Panc1 (cell line): ENCODE results near the gene TNNC2. TPM values are rescaled to one million over a fixed set of nuclear protein-coding genes. Genes with fewer than 3 reads are reported as not detected.

Source experiments
- ATAC-seq: fragments of 200-7000 bp; cut with Tn5 transposase; 2 replicates; pipeline ENCODE4 v1.9.1; 2020; ENCODE audit warnings: mild to moderate bottlenecking, moderate library complexity
- BruUV-seq: library from RNA; stranded (reverse); fragments of 400-500 nt; replicated peaks from 2 replicates; lab custom pipeline; 2021; lab: Mats Ljungman, UMichigan
- CTCF ChIA-PET: fragments of 300-600 bp; sonication (Branson Sonifier 250); formaldehyde crosslinking; loops from one replicate; lab custom pipeline; 2022; ENCODE audit warnings: antibody characterized with exemption; lab: Charles Lee
- POLR2A ChIA-PET: fragments of 300-600 bp; sonication (Branson Sonifier 250); formaldehyde crosslinking; loops from one replicate; lab custom pipeline; 2022; ENCODE audit warnings: antibody characterized with exemption; lab: Charles Lee
- DNase-seq: peaks from one replicate; pipeline ENCODE4 v3.0.0-alpha.2; 2010; ENCODE audit warnings: low read depth, low spot score
- H3K27ac ChIP-seq: 2 replicates; pipeline ENCODE4 v1.5.1; 2011; ENCODE audit warnings: mild to moderate bottlenecking, low read length, inconsistent platforms
- H3K27me3 ChIP-seq: fragments of 200-500 bp; sonication (Bioruptor generic); 2 replicates; pipeline ENCODE4 v1.6.0; 2014; ENCODE audit warnings: low read length, inconsistent platforms; ENCODE audit not compliant: control insufficient read depth, insufficient read depth
- H3K36me3 ChIP-seq: fragments of 200-500 bp; sonication (Bioruptor generic); 2 replicates; pipeline ENCODE4 v1.5.1; 2014; ENCODE audit warnings: inconsistent platforms, mild to moderate bottlenecking, low read length, moderate library complexity; ENCODE audit not compliant: control insufficient read depth, insufficient read depth
- H3K4me1 ChIP-seq: 2 replicates; pipeline ENCODE4 v1.5.1; 2011; ENCODE audit warnings: inconsistent platforms, mild to moderate bottlenecking, low read length, moderate library complexity; ENCODE audit not compliant: control insufficient read depth, insufficient read depth
- H3K4me3 ChIP-seq, 2 experiments: 2 replicates each; pipeline ENCODE4 v1.5.1; 2011 to 2012; ENCODE audit warnings: low read depth in 2 of 2, low read length in 2 of 2, mild to moderate bottlenecking in 2 of 2, inconsistent platforms in 1 of 2, moderate library complexity in 1 of 2
- H3K9me3 ChIP-seq: fragments of 200-500 bp; sonication (Bioruptor generic); 2 replicates; pipeline ENCODE4 v1.5.1; 2014; ENCODE audit warnings: low read depth, mild to moderate bottlenecking, inconsistent platforms, low read length, moderate library complexity; ENCODE audit not compliant: control insufficient read depth, insufficient read depth
- POLR2AphosphoS5 ChIP-seq: IDR thresholded peaks from 2 replicates; pipeline ENCODE4 v1.6.1; 2012; ENCODE audit warnings: mild to moderate bottlenecking, low read depth, low read length, moderate library complexity
- REST ChIP-seq, 2 experiments: IDR thresholded peaks; 2 replicates each; pipeline ENCODE4 v1.6.1; 2011 to 2012; ENCODE audit warnings: low read depth in 2 of 2, control low read depth in 1 of 2, low read length in 1 of 2, mild to moderate bottlenecking in 1 of 2, moderate library complexity in 1 of 2; ENCODE audit not compliant: insufficient read depth in 1 of 2
- SIN3A ChIP-seq: IDR thresholded peaks from 2 replicates; pipeline ENCODE4 v1.6.1; 2012; ENCODE audit warnings: low read depth, mild to moderate bottlenecking, low read length, moderate library complexity, borderline replicate concordance; ENCODE audit not compliant: insufficient read depth
- TCF7L2 ChIP-seq: IDR thresholded peaks from 2 replicates; pipeline ENCODE4 v1.6.1; 2011; ENCODE audit warnings: mild to moderate bottlenecking, low read depth, low read length, inconsistent platforms
- in situ Hi-C: cut with HindIII; loops from 2 replicates; pipeline ENCODE4 v1.10.0; 2016; ENCODE audit warnings: low sequenced_read_pairs, low pct_unique_long_range_greater_than_20kb
- intact Hi-C: fragments of 100-400 bp; cut with micrococcal nuclease; formaldehyde crosslinking; loops from one replicate; pipeline ENCODE4 v1.10.0; 2022; ENCODE audit not compliant: unreplicated experiment
- total RNA-seq: library from RNA; stranded (reverse); gene quantifications from one replicate; pipeline ENCODE4 v1.2.1, GENCODE V29; 2021; ENCODE audit not compliant: unreplicated experiment
- TF ChIP-seq, protein P1 (sequence below): fragments of 450-650 bp; IDR thresholded peaks from 2 replicates; pipeline ENCODE4 v1.5.1; 2017; ENCODE audit warnings: mild to moderate bottlenecking

TNNC2 gene
- total RNA-seq, 1 experiment from 2014 or later: 0.26 TPM

DNA sequence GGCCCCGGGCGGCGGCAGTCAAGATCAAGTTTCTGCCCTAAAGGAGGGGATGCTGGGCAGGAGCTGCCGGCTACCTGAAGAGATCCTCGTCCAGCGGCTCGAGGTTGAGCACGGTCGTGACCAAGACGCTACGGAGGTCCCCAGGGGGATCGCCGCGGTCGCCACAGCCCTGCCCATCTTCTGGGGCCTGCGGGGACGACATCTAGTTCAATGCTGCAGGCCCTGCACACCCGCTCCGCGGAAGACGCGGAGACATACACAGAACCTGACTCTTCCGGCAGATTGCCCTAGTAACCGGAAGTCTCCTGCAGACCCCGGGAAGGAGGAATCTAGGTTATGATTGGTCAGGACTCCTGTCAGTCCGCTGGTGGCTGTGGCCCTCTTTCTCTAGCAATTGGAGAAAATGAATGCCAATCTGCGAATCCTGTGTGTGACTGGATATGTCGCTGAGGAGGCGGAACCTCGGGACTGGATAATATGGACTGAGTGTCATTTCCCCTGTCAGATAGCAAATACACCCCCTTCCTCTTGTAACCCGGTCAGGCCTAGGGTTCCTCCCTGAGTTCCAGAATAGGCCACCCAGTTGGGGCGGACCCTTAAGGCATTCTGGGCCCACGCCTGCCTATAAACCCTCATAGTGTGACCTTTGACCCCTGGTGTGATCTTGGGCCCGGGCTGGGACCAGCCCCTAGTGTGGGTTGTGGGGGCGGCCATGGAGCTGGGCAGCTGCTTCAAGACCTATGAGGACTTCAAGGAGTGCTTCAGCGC lies 30.2 kb upstream of the TNNC2 start, which contains the start of the genes ACOT8 and ZSWIM3:
Gene ACOT8 (minus strand): TSS at position 279 of the 768 bp plus-strand sequence. CDS start 77 bp downstream, at position 202.
Gene ZSWIM3 (plus strand): TSS at position 501 of the 768 bp plus-strand sequence. CDS start 212 bp downstream, at position 713.
- Histone ChIP-seq H3K4me1 (peaks cover 10% of the 10 kb centered on the region), H3K27me3 (no peaks in the 10 kb centered on the region), H3K36me3 (no peaks in the 10 kb centered on the region; the same call in none of the 2 replicates), H3K9me3 (no peaks in the 10 kb centered on the region), H3K4me3 (peak within 1 kb of the TSS; percentile 81 to 93), H3K27ac (peak within 1 kb of the TSS; percentile 85)
- peak; percentile 9; the same call in 1 of the 2 replicates for TF ChIP-seq SIN3A
- TF ChIP-seq POLR2AphosphoS5: peak; percentile 85
- TF ChIP-seq, protein P1, sequence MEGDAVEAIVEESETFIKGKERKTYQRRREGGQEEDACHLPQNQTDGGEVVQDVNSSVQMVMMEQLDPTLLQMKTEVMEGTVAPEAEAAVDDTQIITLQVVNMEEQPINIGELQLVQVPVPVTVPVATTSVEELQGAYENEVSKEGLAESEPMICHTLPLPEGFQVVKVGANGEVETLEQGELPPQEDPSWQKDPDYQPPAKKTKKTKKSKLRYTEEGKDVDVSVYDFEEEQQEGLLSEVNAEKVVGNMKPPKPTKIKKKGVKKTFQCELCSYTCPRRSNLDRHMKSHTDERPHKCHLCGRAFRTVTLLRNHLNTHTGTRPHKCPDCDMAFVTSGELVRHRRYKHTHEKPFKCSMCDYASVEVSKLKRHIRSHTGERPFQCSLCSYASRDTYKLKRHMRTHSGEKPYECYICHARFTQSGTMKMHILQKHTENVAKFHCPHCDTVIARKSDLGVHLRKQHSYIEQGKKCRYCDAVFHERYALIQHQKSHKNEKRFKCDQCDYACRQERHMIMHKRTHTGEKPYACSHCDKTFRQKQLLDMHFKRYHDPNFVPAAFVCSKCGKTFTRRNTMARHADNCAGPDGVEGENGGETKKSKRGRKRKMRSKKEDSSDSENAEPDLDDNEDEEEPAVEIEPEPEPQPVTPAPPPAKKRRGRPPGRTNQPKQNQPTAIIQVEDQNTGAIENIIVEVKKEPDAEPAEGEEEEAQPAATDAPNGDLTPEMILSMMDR: no peak
- BruUV-seq: no TSS peak
- POLR2A ChIA-PET: no interaction called here
- intact Hi-C loops (no loop called here), in situ Hi-C loops (no loop called here)
- CTCF ChIA-PET: no interaction called here
- peak; percentile 99 for DNase-seq
- peak; percentile 98 for ATAC-seq

DNA sequence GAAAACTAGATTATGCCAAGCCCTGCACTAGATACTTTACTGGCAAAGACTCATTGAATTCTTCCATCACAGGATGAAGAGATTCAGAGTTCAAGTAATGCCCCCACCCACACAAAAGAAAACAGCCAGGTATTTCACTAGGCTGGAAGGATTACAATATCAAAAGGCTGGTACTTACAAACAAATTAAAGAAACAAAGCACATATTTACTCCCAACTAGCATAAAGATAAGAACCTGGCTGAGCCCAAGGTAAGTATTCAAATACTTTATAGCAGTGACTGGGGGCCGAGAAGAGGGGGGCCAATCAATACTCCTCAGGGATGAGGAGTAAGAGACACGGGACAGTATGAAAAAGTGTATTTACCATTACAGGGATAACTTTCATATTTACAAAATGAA lies 26.4 kb upstream of the TNNC2 start:
- Histone ChIP-seq H3K4me3 (no peak overlapping the region), H3K4me1 (peaks cover 10% of the 10 kb centered on the region), H3K9me3 (no peaks in the 10 kb centered on the region), H3K27me3 (no peaks in the 10 kb centered on the region), H3K36me3 (no peaks in the 10 kb centered on the region; the same call in none of the 2 replicates), H3K27ac (no peak overlapping the region)
- no peak for DNase-seq
- TF ChIP-seq REST (IDR thresholded peaks at IDR 0.05; ENCODE audit: insufficient read depth in 1 of 2, low read depth in 2 of 2, low read length in 1 of 2) (no peak), POLR2AphosphoS5 (no peak), SIN3A (no peak), TCF7L2 (no peak)
- TF ChIP-seq, protein P1: no peak
- ChIA-PET POLR2A (no interaction called here), CTCF (no interaction called here)
- in situ Hi-C loops (no loop called here), intact Hi-C loops (no loop called here)
- BruUV-seq: no TSS peak
- ATAC-seq: no peak
